Measurements from ENCODE around the gene CUL5.

- no peak for TF ChIP-seq POLR2AphosphoS5 (IDR thresholded peaks at IDR 0.05; ENCODE audit: low read depth, low read length)
- no peak for TF ChIP-seq POLR2A (IDR thresholded peaks at IDR 0.05; ENCODE audit: low read depth, low read length)
- TF ChIP-seq TAF1 (IDR thresholded peaks at IDR 0.05; ENCODE audit: low read depth, low read length), result no peak
- no peak for TF ChIP-seq SPI1 (IDR thresholded peaks at IDR 0.05; ENCODE audit: low read depth, low read length)
Observed at GRCh38 chr11:108148556-108148955, 139.9 kb downstream of the CUL5 start.
